ENCODE results near the gene KIF18B. TPM values are rescaled to one million over a fixed set of nuclear protein-coding genes. Genes with fewer than 3 reads are reported as not detected.

Gene KIF18B
- total RNA-seq, 1 experiment from 2014 or later = 58.5 TPM

GRCh38 chr17:44956998-44957981, 9.7 kb upstream of the KIF18B start:
- H3K27ac ChIP-seq = no peak overlapping the region
- intact Hi-C loops (cut with micrococcal nuclease; ENCODE audit: unreplicated experiment) = no loop called here
- no peak overlapping the region for H2AFZ ChIP-seq
- ChIA-PET CTCF (no interaction called here), POLR2A (ENCODE audit: unreplicated experiment) (no interaction called here)
- peaks cover 6% of the 10 kb centered on the region; the same call in 1 of the 2 replicates for H3F3A ChIP-seq (ENCODE audit: insufficient read depth, low read depth)
- H3K4me3 ChIP-seq = no peak overlapping the region
- TF ChIP-seq CTCF (conservative IDR thresholded peaks at IDR 0.05) (no peak), EZH2 (IDR thresholded peaks at IDR 0.05; ENCODE audit: low read depth) (no peak)
- no peaks in the 10 kb centered on the region for H3K79me2 ChIP-seq (ENCODE audit: low read depth)
- peaks cover 4% of the 10 kb centered on the region; the same call in 1 of the 2 replicates for H3K27me3 ChIP-seq (ENCODE audit: insufficient read depth, low read depth)
- H3K9me3 ChIP-seq (ENCODE audit: insufficient read depth, low read depth) = no peaks in the 10 kb centered on the region
- H3K36me3 ChIP-seq (ENCODE audit: low read depth) = no peaks in the 10 kb centered on the region
- H3K9me2 ChIP-seq (ENCODE audit: insufficient read depth) = no peaks in the 10 kb centered on the region
- BruUV-seq (replicated peaks) = no TSS peak
- H3K4me1 ChIP-seq (replicated peaks; ENCODE audit: insufficient read depth) = peaks cover 11% of the 10 kb centered on the region; the same call in 1 of the 2 replicates
- no peaks in the 10 kb centered on the region for H4K20me1 ChIP-seq (ENCODE audit: insufficient read depth)
- no peak for DNase-seq
- no peak overlapping the region for H3K4me2 ChIP-seq

DNA sequence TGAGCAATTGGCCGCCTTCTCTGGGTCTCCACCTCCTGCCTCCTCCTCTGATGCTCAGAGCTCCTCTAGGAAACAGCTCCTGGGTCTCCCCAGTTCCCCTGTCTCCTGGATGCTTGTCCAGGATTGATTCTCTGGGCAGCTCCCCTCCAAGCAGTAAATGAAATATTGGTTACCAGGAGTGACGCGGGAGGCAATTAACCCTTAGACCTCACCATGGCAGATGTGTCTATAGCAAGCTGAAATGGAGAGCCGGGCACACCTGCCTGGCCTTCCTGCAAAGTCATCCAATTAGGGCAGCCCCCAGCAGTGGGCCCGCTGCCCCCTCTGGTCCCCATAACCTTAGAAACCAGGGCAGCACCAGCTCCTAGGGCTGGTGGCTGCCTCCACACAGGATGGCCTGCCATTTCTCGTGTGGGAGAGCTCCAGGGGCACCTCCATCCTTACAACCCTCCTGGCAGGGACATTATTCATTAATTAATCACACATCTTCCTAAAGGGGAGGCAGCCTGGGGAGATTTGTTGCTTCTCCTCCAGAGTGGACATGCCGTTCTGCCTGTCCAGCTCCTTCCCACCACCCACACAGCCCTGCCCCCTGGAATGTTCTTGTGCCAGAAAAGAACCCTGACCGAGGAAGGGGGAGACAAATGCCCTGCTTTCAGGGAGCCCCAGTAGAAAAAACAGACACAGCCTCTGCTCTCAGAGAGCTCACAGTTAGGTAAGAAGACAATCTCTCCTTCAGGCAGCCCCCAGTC, 8.3 kb upstream of the KIF18B start:
- Histone ChIP-seq H3K27ac (no peak overlapping the region), H3K79me2 (ENCODE audit: low read depth) (no peaks in the 10 kb centered on the region), H2AFZ (no peak overlapping the region), H3K4me3 (no peak overlapping the region), H3K4me2 (no peak overlapping the region), H3K9me3 (ENCODE audit: insufficient read depth, low read depth) (no peaks in the 10 kb centered on the region), H3K36me3 (ENCODE audit: low read depth) (no peaks in the 10 kb centered on the region), H3K9me2 (ENCODE audit: insufficient read depth) (no peaks in the 10 kb centered on the region), H3K4me1 (replicated peaks; ENCODE audit: insufficient read depth) (peaks cover 8% of the 10 kb centered on the region; the same call in 1 of the 2 replicates), H3F3A (ENCODE audit: insufficient read depth, low read depth) (peaks cover under 1% of the 10 kb centered on the region; the same call in 1 of the 2 replicates), H3K27me3 (ENCODE audit: insufficient read depth, low read depth) (peaks cover 4% of the 10 kb centered on the region; the same call in 1 of the 2 replicates), H4K20me1 (ENCODE audit: insufficient read depth) (no peaks in the 10 kb centered on the region)
- POLR2A ChIA-PET (ENCODE audit: unreplicated experiment) = no interaction called here
- CTCF ChIA-PET = no interaction called here
- intact Hi-C loops (cut with micrococcal nuclease; ENCODE audit: unreplicated experiment) = no loop called here
- BruUV-seq (replicated peaks) = no TSS peak
- DNase-seq = no peak
- TF ChIP-seq EZH2 (IDR thresholded peaks at IDR 0.05; ENCODE audit: low read depth) = no peak
- TF ChIP-seq CTCF (conservative IDR thresholded peaks at IDR 0.05) = no peak

GRCh38 chr17:44952946-44953475, 5.4 kb upstream of the KIF18B start:
- no peak for TF ChIP-seq EZH2 (IDR thresholded peaks at IDR 0.05; ENCODE audit: low read depth)
- no peak for TF ChIP-seq CTCF (conservative IDR thresholded peaks at IDR 0.05)
- H3K27me3 ChIP-seq (ENCODE audit: insufficient read depth, low read depth) = peaks cover 4% of the 10 kb centered on the region; the same call in 1 of the 2 replicates
- POLR2A ChIA-PET (ENCODE audit: unreplicated experiment) = no interaction called here
- no peaks in the 10 kb centered on the region for H3F3A ChIP-seq (ENCODE audit: insufficient read depth, low read depth)
- H3K4me1 ChIP-seq (replicated peaks; ENCODE audit: insufficient read depth) = 0 out of 2 replicates have a peak, but pooled peaks cover 4% of the 10 kb centered on the region
- no peaks in the 10 kb centered on the region for H3K9me3 ChIP-seq (ENCODE audit: insufficient read depth, low read depth)
- H3K36me3 ChIP-seq (ENCODE audit: low read depth) = no peaks in the 10 kb centered on the region
- H3K9me2 ChIP-seq (ENCODE audit: insufficient read depth) = no peaks in the 10 kb centered on the region
- CTCF ChIA-PET = no interaction called here
- H2AFZ ChIP-seq = no peak overlapping the region
- H4K20me1 ChIP-seq (ENCODE audit: insufficient read depth) = no peaks in the 10 kb centered on the region
- no peak overlapping the region for H3K27ac ChIP-seq
- BruUV-seq (replicated peaks) = no TSS peak
- intact Hi-C loops (cut with micrococcal nuclease; ENCODE audit: unreplicated experiment) = no loop called here
- H3K4me2 ChIP-seq = no peak overlapping the region
- H3K4me3 ChIP-seq = no peak overlapping the region
- no peak for DNase-seq
- no peaks in the 10 kb centered on the region for H3K79me2 ChIP-seq (ENCODE audit: low read depth)
